ENCODE measurements around the gene KLK3. TPM values are rescaled to one million over a fixed set of nuclear protein-coding genes. Genes with fewer than 3 reads are reported as not detected.

Gene KLK3
- total RNA-seq: not detected in 2 replicates

GRCh38 chr19:50854636-50855410, at the start of gene KLK3:
Gene KLK3, plus strand, starts transcription at chr19:50854915. Its CDS starts 41 bp downstream, at chr19:50854956.

GRCh38 chr19:50823389-50824042, 31.2 kb upstream of the KLK3 start, which contains the start of gene KLK1:
Gene KLK1, minus strand, starts transcription at chr19:50823787. Its CDS starts 39 bp downstream, at chr19:50823748.

GRCh38 chr19:50833117-50833801, 21.5 kb upstream of the KLK3 start, which contains the start of gene KLK15:
Gene KLK15, minus strand, starts transcription at chr19:50833574. Its CDS starts 2,082 bp downstream, at chr19:50831492.

GRCh38 chr19:50873056-50873455, 18.3 kb downstream of the KLK3 start, which contains the start of gene KLK2:
Gene KLK2, plus strand, starts transcription at chr19:50873439. Its CDS starts 35 bp downstream, at chr19:50873474.

Other genes with a start within 250 kb of the KLK3 start
- gene SYT3, start 215.0 kb upstream of the KLK3 start, total RNA-seq: not detected in 2 replicates
- gene C19orf81, start 205.5 kb upstream of the KLK3 start, total RNA-seq: not detected in 2 replicates
- gene SHANK1, start 135.1 kb upstream of the KLK3 start, total RNA-seq: not detected in 2 replicates
- 0.34 and 1.6 TPM in 2 replicates for gene CLEC11A, start 131.6 kb upstream of the KLK3 start, total RNA-seq
- not detected in 2 replicates for gene GPR32, start 84.5 kb upstream of the KLK3 start, total RNA-seq
- not detected in 2 replicates for gene ACP4, start 64.5 kb upstream of the KLK3 start, total RNA-seq
- not detected in 2 replicates for gene KLK1, start 31.1 kb upstream of the KLK3 start, total RNA-seq
- gene KLK15, start 21.3 kb upstream of the KLK3 start, total RNA-seq: not detected in 2 replicates
- gene KLK2, start 18.5 kb downstream of the KLK3 start, total RNA-seq: not detected in 2 replicates
- gene KLK4, start 56.5 kb downstream of the KLK3 start, total RNA-seq: not detected in 2 replicates
- not detected in 2 replicates for gene KLK5, start 98.1 kb downstream of the KLK3 start, total RNA-seq
- gene KLK6, start 114.7 kb downstream of the KLK3 start, total RNA-seq: not detected in 2 replicates
- gene KLK7, start 129.0 kb downstream of the KLK3 start, total RNA-seq: not detected in 2 replicates
- gene KLK8, start 146.7 kb downstream of the KLK3 start, total RNA-seq: not detected in 2 replicates
- gene KLK10, start 164.8 kb downstream of the KLK3 start, total RNA-seq: not detected in 2 replicates
- gene KLK11, start 171.7 kb downstream of the KLK3 start, total RNA-seq: not detected in 2 replicates
- not detected in 2 replicates for gene KLK12, start 180.1 kb downstream of the KLK3 start, total RNA-seq
- gene KLK13, start 210.2 kb downstream of the KLK3 start, total RNA-seq: not detected in 2 replicates
- not detected in 2 replicates for gene KLK14, start 228.0 kb downstream of the KLK3 start, total RNA-seq

All from dermis lymphatic vessel endothelial cell (primary cell).